NCI-H1417 (cell line): Measurements from ENCODE around the gene STX5.
A peak's percentile ranks its signal among the peaks of the same experiment; 100 is the strongest.
"Not testable (repeated sequence)": the region's sequence is repeated elsewhere in the genome, so short reads cannot be mapped to it uniquely, and the experiment has no call there.

Experiments
- DNase-seq, 3 experiments: peaks; one replicate each; lab custom pipeline; 2025; lab: John Stamatoyannopoulos, UW

STX5 gene

GRCh38 chr11:62831520-62832335, at the start of gene STX5:
Gene STX5, minus strand, starts transcription at chr11:62832051. Its CDS starts 808 bp downstream, at chr11:62831243.
- peak; percentile 98 to 99 (median 99) for DNase-seq

GRCh38 chr11:62880803-62881578, 49.1 kb upstream of the STX5 start, which contains the start of gene SLC3A2:
Gene SLC3A2, plus strand, starts transcription at chr11:62880896. Its CDS starts 128 bp downstream, at chr11:62881024.
- peak; percentile 87 to 96 (median 96) for DNase-seq

GRCh38 chr11:62880231-62880802, 48.5 kb upstream of the STX5 start:
- DNase-seq: peak in 1 of 3 experiments; percentile 56

GRCh38 chr11:62879235-62879978, 47.6 kb upstream of the STX5 start:
- no peak for DNase-seq

GRCh38 chr11:62876712-62877111, 44.9 kb upstream of the STX5 start:
- no peak for DNase-seq

- DNase-seq: no peak
These were observed 44.0 kb upstream of the STX5 start for GRCh38 chr11:62875698-62876478.

GRCh38 chr11:62874851-62875250, 43.0 kb upstream of the STX5 start:
- DNase-seq: no peak

GRCh38 chr11:62865635-62866034, 33.8 kb upstream of the STX5 start:
- no peak for DNase-seq

- no peak for DNase-seq
These were observed 32.0 kb upstream of the STX5 start for GRCh38 chr11:62863687-62864335.

GRCh38 chr11:62861564-62862192, 29.8 kb upstream of the STX5 start:
- DNase-seq: not testable (repeated sequence)

GRCh38 chr11:62860835-62861563, 29.1 kb upstream of the STX5 start:
- no peak for DNase-seq

- not testable (repeated sequence) for DNase-seq
These were observed 27.4 kb upstream of the STX5 start for GRCh38 chr11:62859281-62859703.

- DNase-seq: no peak
These were observed 26.4 kb upstream of the STX5 start for GRCh38 chr11:62858201-62858600.

GRCh38 chr11:62857541-62857982, 25.7 kb upstream of the STX5 start:
- DNase-seq: no peak

- no peak for DNase-seq
These were observed 24.6 kb upstream of the STX5 start for GRCh38 chr11:62856333-62856895.

- DNase-seq: peak; percentile 98 to 99 (median 98)
These were observed 23.9 kb upstream of the STX5 start for GRCh38 chr11:62855571-62856332.

GRCh38 chr11:62854825-62855570, 23.1 kb upstream of the STX5 start:
- DNase-seq: peak in 1 of 3 experiments; percentile 54
